Measurements from ENCODE around the gene MCRIP2. TPM values are rescaled to one million over a fixed set of nuclear protein-coding genes. Genes with fewer than 3 reads are reported as not detected.

The MCRIP2 gene
- total and polyA plus RNA-seq, 2 of the 8 experiments (the other 6 are each of a cell fraction or from before 2014, with no cell fraction given): 45.4 to 75.5 TPM

GRCh38 chr16:694863-695354 lies 53.3 kb downstream of the MCRIP2 start:
- CTCF ChIA-PET (ENCODE audit: partially characterized antibody): interaction anchor here (0.8 to 2.3 kb wide), 4 partner anchors 9 to 17 kb away, joined by 3 to 15 read pairs (median 6); no protein-coding TSS in a partner anchor
- no peaks in the 10 kb centered on the region for H3K36me3 ChIP-seq (ENCODE audit: control insufficient read depth in 2 of 4, insufficient read depth in 4 of 4, low read length in 3 of 4)
- no peak overlapping the region for H4K91ac ChIP-seq (replicated peaks; ENCODE audit: insufficient read length, low read length)
- no peak overlapping the region for H2BK5ac ChIP-seq (ENCODE audit: low read depth, low read length)
- H3K79me1 ChIP-seq (ENCODE audit: low read depth, low read length): no peaks in the 10 kb centered on the region
- peak overlapping the region; percentile 48 to 78 (median 50) for H3K4me3 ChIP-seq (ENCODE audit: extremely low read depth in 1 of 4, insufficient read depth in 2 of 4, low read depth in 3 of 4, low read length in 4 of 4)
- no peak overlapping the region for H2BK15ac ChIP-seq (ENCODE audit: low read length)
- no peak overlapping the region; the same call in 1 of the 2 replicates for H4K8ac ChIP-seq (ENCODE audit: extremely low read depth, insufficient read depth, low read length)
- no peak overlapping the region for H3K23ac ChIP-seq (ENCODE audit: insufficient read length)
- no peak for FAIRE-seq
- H4K20me1 ChIP-seq (replicated peaks in 1 of 2; ENCODE audit: control insufficient read depth in 1 of 2, insufficient read depth in 2 of 2, low read length in 2 of 2): peaks cover 0 to 10% of the 10 kb centered on the region in 2 experiments
- H2BK20ac ChIP-seq (ENCODE audit: low read length): no peak overlapping the region
- TF ChIP-seq SUZ12 (IDR thresholded peaks at IDR 0.05; ENCODE audit: low read length): peak; percentile 20; the same call in 1 of the 2 replicates
- TF ChIP-seq EZH2 (IDR thresholded peaks at IDR 0.05; ENCODE audit: low read depth, low read length, severe bottlenecking): peak; percentile 28
- TF ChIP-seq NRF1 (IDR thresholded peaks at IDR 0.05; ENCODE audit: low read depth, low read length): no peak
- H2AK5ac ChIP-seq (ENCODE audit: low read depth, low read length): no peak overlapping the region
- H4K5ac ChIP-seq (ENCODE audit: insufficient read length, low read depth, low read length): no peak overlapping the region
- H3K27ac ChIP-seq (ENCODE audit: low read depth, low read length): no peak overlapping the region
- peaks cover 7 to 70% (median 47%) of the 10 kb centered on the region in 4 experiments for H3K27me3 ChIP-seq (replicated peaks in 1 of 4; ENCODE audit: control insufficient read depth in 3 of 4, extremely low read depth in 1 of 4, insufficient read depth in 3 of 4, low read length in 3 of 4)
- POLR2A ChIA-PET (ENCODE audit: partially characterized antibody): interaction anchor here (0.8 to 4.6 kb wide), 13 partner anchors 9 to 125 kb away, joined by 3 to 48 read pairs (median 5); partner anchors contain the start of genes ANTKMT, CCDC78, JMJD8 and METRN
- H3K14ac ChIP-seq (ENCODE audit: insufficient read length): no peak overlapping the region
- WGBS, 2 experiments (ENCODE audit: extremely low coverage in 1 of 2, insufficient coverage in 1 of 2, insufficient read length in 1 of 2, insufficient replicate concordance in 2 of 2, low coverage in 1 of 2, low lambda C conversion rate in 2 of 2, missing lambda C conversion rate in 1 of 2): 6% methylated on average over 15 of the region's 37 CpGs; no CpG with 5 or more reads in 1 of the 2 experiments
- DNase-seq (ENCODE audit: low read depth in 1 of 2, low spot score in 2 of 2): peak in 1 of 2 experiments; percentile 70
- peak overlapping the region; percentile 87 to 95 for H3K4me2 ChIP-seq (ENCODE audit: insufficient read depth in 1 of 2, low read depth in 2 of 2, low read length in 2 of 2)
- no peaks in the 10 kb centered on the region for H3K79me2 ChIP-seq (ENCODE audit: control insufficient read depth in 1 of 2, insufficient read depth in 2 of 2, low read length in 2 of 2)
- H3K4ac ChIP-seq (replicated peaks; ENCODE audit: insufficient read length, low read depth, low read length): no peak overlapping the region
- H2AFZ ChIP-seq (ENCODE audit: low read length): no peak overlapping the region
- H3K9me3 ChIP-seq (ENCODE audit: insufficient read depth in 2 of 2, low read depth in 1 of 2, low read length in 1 of 2): no peaks in the 10 kb centered on the region
- no peak overlapping the region for H3K9ac ChIP-seq (replicated peaks in 1 of 4; ENCODE audit: extremely low read depth in 1 of 4, low read depth in 3 of 4, low read length in 3 of 4)
- no peak overlapping the region for H3K56ac ChIP-seq (replicated peaks; ENCODE audit: insufficient read length, low read depth, low read length)
- H3K18ac ChIP-seq (ENCODE audit: extremely low read depth, low read length): no peak overlapping the region
- H2BK12ac ChIP-seq (ENCODE audit: low read depth, low read length): 0 out of 2 replicates have a peak overlapping the region, but pooled peaks have one; percentile 2
- H3K23me2 ChIP-seq (ENCODE audit: low read depth, low read length): peaks cover 8% of the 10 kb centered on the region; the same call in 1 of the 2 replicates
- no peak overlapping the region for H2BK120ac ChIP-seq (replicated peaks; ENCODE audit: low read depth, low read length)
- peaks cover 0 to 13% (median 9%) of the 10 kb centered on the region in 4 experiments; a peak in 4 of 7 replicates for H3K4me1 ChIP-seq (replicated peaks in 1 of 4; ENCODE audit: control insufficient read depth in 3 of 4, insufficient read depth in 4 of 4, low read length in 3 of 4)

All from H1 (cell line).